Muscle of leg (tissue), 11 donors: ENCODE measurements around the gene SEMA4C. TPM values are rescaled to one million over a fixed set of nuclear protein-coding genes. Genes with fewer than 3 reads are reported as not detected.

Source experiments
- DNase-seq: peaks from one replicate; pipeline ENCODE4 v3.0.0; 2013
- H3K27ac ChIP-seq: one replicate; pipeline ENCODE4 v1.5.1; 2013; ENCODE audit warnings: mild to moderate bottlenecking, low read length, control low read depth
- H3K27me3 ChIP-seq: one replicate; pipeline ENCODE4 v1.6.1; 2013; ENCODE audit warnings: low read length; ENCODE audit not compliant: control insufficient read depth, insufficient read depth
- H3K36me3 ChIP-seq: one replicate; pipeline ENCODE4 v1.6.1; 2013; ENCODE audit warnings: low read length; ENCODE audit not compliant: control insufficient read depth, insufficient read depth
- H3K4me1 ChIP-seq: one replicate; pipeline ENCODE4 v1.6.1; 2013; ENCODE audit warnings: low read length; ENCODE audit not compliant: control insufficient read depth, insufficient read depth
- H3K4me3 ChIP-seq: one replicate; pipeline ENCODE4 v1.5.1; 2013; ENCODE audit warnings: low read length, control low read depth
- H3K9me3 ChIP-seq: replicated peaks from 2 replicates; pipeline ENCODE4 v1.6.1; 2013; ENCODE audit warnings: low read depth, low read length; ENCODE audit not compliant: control insufficient read depth
- WGBS: methylation state at CpG from one replicate; pipeline ENCODE4 v1.1.5; 2013; ENCODE audit warnings: missing lambda C conversion rate; ENCODE audit not compliant: insufficient coverage; 5-methylcytosine and 5-hydroxymethylcytosine counted together
- polyA plus RNA-seq, 8 donors: library from polyadenylated mRNA; unstranded; fragments of 120-200 nt; gene quantifications; one replicate each; pipeline versions ENCODE4 v1.2.1 to v1.2.3, GENCODE V29; 2013; ENCODE audit warnings: inconsistent platforms in 1 of 8, low replicate concordance in 1 of 8; ENCODE audit not compliant: insufficient read length in 8 of 8, insufficient read depth in 1 of 8
- total RNA-seq: library from RNA; stranded (reverse); fragments of 120-200 nt; gene quantifications from one replicate; pipeline ENCODE4 v1.2.4, GENCODE V29; 2013

Gene SEMA4C
- total and polyA plus RNA-seq, 9 donors: 26.3 to 39.1 (median 33.2) TPM

DNA sequence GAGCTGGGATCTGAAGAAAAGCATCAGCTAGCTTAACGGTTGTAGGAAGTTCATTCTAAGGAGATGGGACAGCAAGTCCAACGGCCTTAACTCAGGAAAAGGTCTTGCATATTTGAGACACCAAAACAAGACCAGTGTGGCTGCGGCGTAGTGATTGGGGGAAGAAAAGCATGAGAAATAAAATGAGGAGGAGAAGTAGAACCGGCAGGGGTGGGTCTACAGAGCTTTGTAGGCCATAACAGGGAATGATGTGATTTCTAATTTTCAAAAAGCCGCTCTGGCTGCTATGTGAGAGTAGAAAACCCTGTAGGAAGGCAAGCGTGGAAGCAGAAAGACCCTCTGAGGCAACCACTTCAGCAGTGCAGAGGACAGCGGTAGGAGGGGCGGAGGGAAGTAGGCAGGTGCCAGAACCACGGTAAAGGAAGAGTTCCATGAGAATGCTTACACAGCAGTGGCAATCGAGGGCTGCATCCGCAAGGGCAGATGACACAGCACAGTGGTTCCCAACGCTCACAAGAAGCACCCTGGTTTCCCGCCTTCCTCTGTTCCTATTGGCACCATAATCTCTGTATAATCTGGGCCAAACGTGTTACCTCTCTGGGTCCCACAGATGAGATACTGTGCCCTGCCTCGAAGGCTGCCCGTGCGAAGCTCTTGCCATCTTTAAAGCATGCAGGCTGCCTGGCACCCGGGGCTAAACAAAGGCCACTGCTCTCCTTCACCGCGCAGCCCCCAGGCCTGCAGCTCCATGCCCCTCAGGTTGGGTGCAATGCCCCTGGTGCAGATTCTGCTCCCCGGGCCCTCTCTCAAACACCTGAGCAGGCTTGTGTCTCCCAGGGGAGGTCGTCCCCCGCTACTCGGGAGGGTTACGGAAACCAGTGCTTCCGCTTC, 12.9 kb downstream of the SEMA4C start:
- H3K36me3 ChIP-seq: peaks cover 36% of the 10 kb centered on the region
- 6% methylated on average over 25 of the region's 27 CpGs for WGBS
- H3K4me1 ChIP-seq: peaks cover 29% of the 10 kb centered on the region
- peak overlapping the region; percentile 67 for H3K4me3 ChIP-seq
- H3K27ac ChIP-seq: peak overlapping the region; percentile 43
- H3K9me3 ChIP-seq: no peaks in the 10 kb centered on the region
- no peak for DNase-seq
- no peaks in the 10 kb centered on the region for H3K27me3 ChIP-seq

DNA sequence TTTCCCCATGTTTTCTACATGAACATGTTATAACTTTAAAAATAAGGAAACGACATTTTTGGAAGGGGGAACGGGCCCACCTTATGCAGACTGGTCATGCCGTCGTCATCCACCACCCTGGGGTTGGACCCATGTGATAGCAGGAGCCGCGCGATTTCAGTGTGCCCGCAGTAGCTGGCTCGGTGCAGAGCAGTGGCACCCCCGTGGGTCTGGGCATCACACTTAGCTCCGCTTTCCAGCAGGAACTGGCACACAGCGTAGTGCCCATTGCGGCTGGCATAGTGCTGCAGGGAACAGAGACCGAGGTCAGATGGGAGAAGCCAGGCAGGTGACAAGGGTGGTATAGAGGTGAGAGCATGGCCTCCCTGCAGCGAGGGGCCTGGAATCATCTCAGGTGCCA, 16.6 kb downstream of the SEMA4C start:
- H3K27ac ChIP-seq: no peak overlapping the region
- no peak overlapping the region for H3K4me3 ChIP-seq
- H3K9me3 ChIP-seq: no peaks in the 10 kb centered on the region
- peaks cover 37% of the 10 kb centered on the region for H3K36me3 ChIP-seq
- DNase-seq: no peak
- peaks cover 11% of the 10 kb centered on the region for H3K4me1 ChIP-seq
- no peaks in the 10 kb centered on the region for H3K27me3 ChIP-seq
- WGBS: 93% methylated on average over 14 of the region's 15 CpGs

- no peaks in the 10 kb centered on the region for H3K27me3 ChIP-seq
- H3K9me3 ChIP-seq: no peaks in the 10 kb centered on the region
- H3K4me1 ChIP-seq: peaks cover 11% of the 10 kb centered on the region
- WGBS: 100% methylated on average over 4 of the region's 6 CpGs
- H3K4me3 ChIP-seq: no peak overlapping the region
- DNase-seq: no peak
- H3K36me3 ChIP-seq: peaks cover 40% of the 10 kb centered on the region
- no peak overlapping the region for H3K27ac ChIP-seq
Measured at GRCh38 chr2:96852667-96853066, 17.2 kb downstream of the SEMA4C start.

DNA sequence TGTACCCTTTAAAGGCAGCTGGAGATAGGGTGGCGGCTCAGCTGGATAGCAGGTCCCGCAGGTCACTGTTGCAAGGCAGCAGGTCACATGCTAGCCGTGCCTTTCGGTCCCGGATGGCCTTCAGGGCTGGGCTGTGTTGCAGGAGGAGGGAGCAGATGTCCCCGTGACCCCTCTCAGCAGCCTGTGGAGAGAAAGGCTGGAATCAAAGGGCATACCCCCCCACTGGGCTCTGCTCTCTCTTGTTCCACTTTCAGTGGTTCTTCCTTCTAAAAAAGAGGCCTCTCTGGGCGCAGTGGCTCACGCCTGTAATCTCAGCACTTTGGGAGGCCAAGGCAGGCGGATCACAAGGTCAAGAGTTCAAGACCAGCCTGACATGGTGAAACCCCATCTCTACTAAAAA, 21.6 kb downstream of the SEMA4C start:
- Histone ChIP-seq H3K4me1 (peaks cover 11% of the 10 kb centered on the region), H3K27ac (no peak overlapping the region), H3K36me3 (peaks cover 36% of the 10 kb centered on the region), H3K4me3 (no peak overlapping the region), H3K9me3 (no peaks in the 10 kb centered on the region), H3K27me3 (no peaks in the 10 kb centered on the region)
- no peak for DNase-seq
- WGBS: 80% methylated on average over 1 of the region's 9 CpGs

DNA sequence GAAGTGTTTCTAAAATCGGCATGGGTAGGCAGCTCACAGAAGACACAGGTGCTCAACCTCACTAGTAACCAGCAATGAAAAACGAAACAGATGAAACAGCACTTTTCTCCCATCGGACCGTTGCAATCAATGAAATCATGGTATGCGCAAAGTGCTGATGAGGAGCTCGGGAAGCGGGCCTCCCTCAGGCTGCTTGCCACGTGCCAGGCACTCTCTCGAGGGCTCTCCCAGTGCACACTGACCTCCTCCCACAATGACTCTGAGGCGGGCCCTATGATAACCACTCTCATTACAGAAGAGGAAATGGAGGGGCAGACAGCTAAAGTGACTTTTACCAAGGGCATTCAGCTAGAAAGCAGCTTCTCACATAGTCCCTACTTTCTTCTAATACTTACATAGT, 22.3 kb downstream of the SEMA4C start:
- Histone ChIP-seq H3K4me3 (no peak overlapping the region), H3K27ac (no peak overlapping the region), H3K4me1 (peaks cover 16% of the 10 kb centered on the region), H3K36me3 (peaks cover 31% of the 10 kb centered on the region), H3K27me3 (no peaks in the 10 kb centered on the region), H3K9me3 (no peaks in the 10 kb centered on the region)
- no CpG with 5 or more reads among the region's 10 CpGs for WGBS
- DNase-seq: no peak

GRCh38 chr2:96846825-96847224, 23.1 kb downstream of the SEMA4C start:
- H3K4me1 ChIP-seq: peaks cover 19% of the 10 kb centered on the region
- 63% methylated on average over 3 of the region's 5 CpGs for WGBS
- DNase-seq: no peak
- H3K27ac ChIP-seq: no peak overlapping the region
- H3K4me3 ChIP-seq: no peak overlapping the region
- H3K36me3 ChIP-seq: peaks cover 28% of the 10 kb centered on the region
- no peaks in the 10 kb centered on the region for H3K27me3 ChIP-seq
- H3K9me3 ChIP-seq: no peaks in the 10 kb centered on the region

DNA sequence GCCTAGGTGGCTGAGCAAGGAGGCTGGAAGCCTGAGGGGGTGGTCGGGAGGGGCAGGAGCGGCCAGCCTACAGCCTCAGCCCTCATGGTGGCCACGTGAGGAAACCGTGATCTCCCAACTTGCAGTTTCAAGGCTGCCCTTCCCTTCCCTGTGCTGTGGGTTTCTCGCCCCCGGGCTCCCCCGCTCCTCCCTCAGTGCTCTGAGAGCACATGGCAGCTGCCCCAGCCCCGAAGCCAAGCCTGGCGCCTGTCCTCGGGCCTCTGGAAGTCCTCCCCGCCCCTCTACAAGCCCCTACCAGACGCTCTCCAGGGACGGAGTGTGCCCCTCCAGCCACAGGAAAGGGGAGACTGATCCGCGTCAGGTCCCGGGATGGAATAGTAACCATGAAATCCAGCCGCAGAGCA, 25.5 kb downstream of the SEMA4C start:
- Histone ChIP-seq H3K9me3 (no peaks in the 10 kb centered on the region), H3K27ac (peak overlapping the region; percentile 20), H3K36me3 (peaks cover 11% of the 10 kb centered on the region), H3K4me1 (peaks cover 30% of the 10 kb centered on the region), H3K4me3 (no peak overlapping the region), H3K27me3 (no peaks in the 10 kb centered on the region)
- 69% methylated on average over 14 of the region's 17 CpGs for WGBS
- DNase-seq: no peak

GRCh38 chr2:96843538-96844268, 26.2 kb downstream of the SEMA4C start, which contains the start of gene ANKRD23:
Gene ANKRD23 (minus strand): TSS chr2:96844021. CDS start chr2:96843992, 29 bp downstream.
- no peak for DNase-seq
- Histone ChIP-seq H3K27me3 (no peaks in the 10 kb centered on the region), H3K4me3 (no peak within 1 kb of the TSS), H3K4me1 (peaks cover 35% of the 10 kb centered on the region), H3K36me3 (peaks cover 13% of the 10 kb centered on the region), H3K9me3 (no peaks in the 10 kb centered on the region), H3K27ac (peak within 1 kb of the TSS; percentile 42)
- 90% methylated on average over 3 of the region's 14 CpGs for WGBS

GRCh38 chr2:96842600-96842999, 27.3 kb downstream of the SEMA4C start:
- peaks cover 35% of the 10 kb centered on the region for H3K4me1 ChIP-seq
- H3K27ac ChIP-seq: no peak overlapping the region
- WGBS: 71% methylated on average over 5 of the region's 7 CpGs
- H3K9me3 ChIP-seq: no peaks in the 10 kb centered on the region
- no peak overlapping the region for H3K4me3 ChIP-seq
- peaks cover 14% of the 10 kb centered on the region for H3K36me3 ChIP-seq
- DNase-seq: no peak
- H3K27me3 ChIP-seq: no peaks in the 10 kb centered on the region
